SU-DHL-6 (cell line): Measurements from ENCODE around the gene MAP1B.

Experiments used
- CTCF ChIP-seq: fragments of 200-600 bp; sonication (generic); IDR thresholded peaks from one replicate; pipeline ENCODE4 v1.5.1; 2017; ENCODE audit warnings: antibody characterized with exemption, mild to moderate bottlenecking, low read length, moderate library complexity; ENCODE audit not compliant: insufficient read depth, poor library complexity, severe bottlenecking
- EZH2phosphoT487 ChIP-seq: fragments of 200-600 bp; sonication (generic), shearing (Covaris generic); conservative IDR thresholded peaks from 2 replicates; pipeline ENCODE4 v1.6.1; 2018; ENCODE audit warnings: mild to moderate bottlenecking, antibody characterized with exemption, low read length, moderate library complexity, mixed read lengths

- TF ChIP-seq CTCF, result no peak
- TF ChIP-seq EZH2phosphoT487, result no peak
These were observed 30.5 kb upstream of the MAP1B start for GRCh38 chr5:72076621-72077300.
